ENCODE data around the gene PROX2.

Gene PROX2

GRCh38 chr14:74875204-74875603 lies 741 bp downstream of the PROX2 start:
- DNase-seq (ENCODE audit: low spot score) = no peak

GRCh38 chr14:74871819-74872218 lies 4.1 kb downstream of the PROX2 start:
- no peak for DNase-seq (ENCODE audit: low spot score)

GRCh38 chr14:74868739-74869138 lies 7.2 kb downstream of the PROX2 start:
- DNase-seq (ENCODE audit: low spot score) = no peak

GRCh38 chr14:74867673-74868072 lies 8.3 kb downstream of the PROX2 start:
- DNase-seq (ENCODE audit: low spot score) = no peak

GRCh38 chr14:74866708-74867389 lies 9.1 kb downstream of the PROX2 start:
- DNase-seq (ENCODE audit: low spot score) = no peak

- no peak for DNase-seq (ENCODE audit: low spot score)
These were observed 10.8 kb downstream of the PROX2 start for GRCh38 chr14:74865156-74865555.

- no peak for DNase-seq (ENCODE audit: low spot score)
These were observed 11.7 kb downstream of the PROX2 start for GRCh38 chr14:74864198-74864597.

- no peak for DNase-seq (ENCODE audit: low spot score)
These were observed 12.7 kb downstream of the PROX2 start for GRCh38 chr14:74863274-74863673.

GRCh38 chr14:74861734-74862090 lies 14.2 kb downstream of the PROX2 start:
- DNase-seq (ENCODE audit: low spot score) = no peak

- peak; percentile 68 for DNase-seq (ENCODE audit: low spot score)
These were observed 14.8 kb downstream of the PROX2 start for GRCh38 chr14:74860899-74861733.

- peak; percentile 25 for DNase-seq (ENCODE audit: low spot score)
These were observed 16.0 kb downstream of the PROX2 start for GRCh38 chr14:74859757-74860552.

- DNase-seq (ENCODE audit: low spot score) = no peak
These were observed 17.9 kb downstream of the PROX2 start for GRCh38 chr14:74858022-74858421.

GRCh38 chr14:74856366-74856765 lies 19.6 kb downstream of the PROX2 start:
- DNase-seq (ENCODE audit: low spot score) = no peak

- no peak for DNase-seq (ENCODE audit: low spot score)
These were observed 20.0 kb downstream of the PROX2 start for GRCh38 chr14:74855945-74856344.

- no peak for DNase-seq (ENCODE audit: low spot score)
These were observed 20.9 kb downstream of the PROX2 start for GRCh38 chr14:74855021-74855420.

GRCh38 chr14:74853581-74853980 lies 22.4 kb downstream of the PROX2 start:
- DNase-seq (ENCODE audit: low spot score) = no peak

GRCh38 chr14:74852922-74853530 lies 22.9 kb downstream of the PROX2 start:
- no peak for DNase-seq (ENCODE audit: low spot score)

- no peak for DNase-seq (ENCODE audit: low spot score)
These were observed 27.2 kb downstream of the PROX2 start for GRCh38 chr14:74848768-74849167.

GRCh38 chr14:74846968-74847665 lies 28.8 kb downstream of the PROX2 start:
- DNase-seq (ENCODE audit: low spot score) = no peak

- DNase-seq (ENCODE audit: low spot score) = no peak
These were observed 29.8 kb downstream of the PROX2 start for GRCh38 chr14:74846168-74846567.

GRCh38 chr14:74843653-74844052 lies 32.3 kb downstream of the PROX2 start:
- DNase-seq (ENCODE audit: low spot score) = peak; percentile 32

All from hepatic stellate cell (primary cell).